HepG2 (cell line): ENCODE measurements around the gene MED13. TPM values are rescaled to one million over a fixed set of nuclear protein-coding genes. Genes with fewer than 3 reads are reported as not detected.

Experiments
- ATAC-seq: fragments of 200-7000 bp; cut with Tn5 transposase; 3 replicates; pipeline ENCODE4 v1.9.1; 2020; ENCODE audit warnings: mild to moderate bottlenecking, moderate library complexity
- BruUV-seq: library from RNA; stranded (reverse); fragments of 400-500 nt; replicated peaks from 2 replicates; lab custom pipeline; 2021; lab: Mats Ljungman, UMichigan
- CTCF ChIA-PET: fragments of 300-600 bp; formaldehyde crosslinking; extraction: SDS; loops from one replicate; lab custom pipeline; 2021; ENCODE audit warnings: low total read pairs, inconsistent platforms, low intra/inter-chr PET ratio; lab: Yijun Ruan, JAX
- POLR2A ChIA-PET: fragments of 350-600 bp; sonication (Branson Sonifier 250); formaldehyde crosslinking; loops from one replicate; lab custom pipeline; 2020; ENCODE audit warnings: antibody characterized with exemption, inconsistent platforms; lab: Yijun Ruan, JAX
- DNase-seq: peaks from one replicate; pipeline ENCODE4 v3.0.0-alpha.2; 2015; ENCODE audit warnings: low spot score
- FAIRE-seq: peaks from 3 replicates; lab custom pipeline; 2011; peaks lifted over from hg19 to GRCh38; lab: Jason Lieb, UNC
- H2AFZ ChIP-seq: one replicate; pipeline ENCODE4 v1.6.1; 2011; ENCODE audit warnings: low read length, inconsistent platforms
- H3K27ac ChIP-seq: fragments of 300-600 bp; 3 replicates; pipeline ENCODE4 v1.8.0; 2011; ENCODE audit warnings: mixed run types, mild to moderate bottlenecking, mixed read lengths, low read length, inconsistent platforms; ENCODE audit not compliant: insufficient read depth; ENCODE audit errors: extremely low read length
- H3K27me3 ChIP-seq, 2 experiments: fragments of 200-600 bp in 1 of 2; 2 replicates in 1 of 2; 3 replicates in 1 of 2; pipeline versions ENCODE4 v1.6.0 to v1.8.0; 2011; ENCODE audit warnings: low read length in 2 of 2, mild to moderate bottlenecking in 2 of 2, moderate library complexity in 2 of 2, inconsistent platforms in 1 of 2; ENCODE audit not compliant: insufficient read depth in 2 of 2, control insufficient read depth in 1 of 2
- H3K36me3 ChIP-seq, 2 experiments: fragments of 200-600 bp in 1 of 2; replicated peaks in 1 of 2; 2 replicates in 1 of 2; 3 replicates in 1 of 2; pipeline versions ENCODE4 v1.5.1 to v1.8.0; 2011; ENCODE audit warnings: low read length in 2 of 2, inconsistent platforms in 1 of 2; ENCODE audit not compliant: insufficient read depth in 2 of 2, control insufficient read depth in 1 of 2
- H3K4me1 ChIP-seq: 2 replicates; pipeline ENCODE4 v1.5.1; 2012; ENCODE audit warnings: low read length, inconsistent platforms; ENCODE audit not compliant: insufficient read depth
- H3K4me2 ChIP-seq: 2 replicates; pipeline ENCODE4 v1.6.0; 2011; ENCODE audit warnings: low read depth, low read length, inconsistent platforms
- H3K4me3 ChIP-seq, 3 experiments: fragments of 200-600 bp in 1 of 3; sonication (generic), shearing (Covaris generic) in 1 of 3; replicated peaks in 1 of 3; 2 replicates each; pipeline ENCODE4 v1.5.1; 2011 to 2016; ENCODE audit warnings: low read length in 3 of 3, inconsistent platforms in 2 of 3, low read depth in 2 of 3, mild to moderate bottlenecking in 2 of 3, control low read depth in 1 of 3, mixed read lengths in 1 of 3; ENCODE audit not compliant: insufficient read depth in 1 of 3
- H3K79me2 ChIP-seq: one replicate; pipeline ENCODE4 v1.6.1; 2011; ENCODE audit warnings: low read length, inconsistent platforms; ENCODE audit not compliant: insufficient read depth
- H3K9ac ChIP-seq: 2 replicates; pipeline ENCODE4 v1.6.0; 2011; ENCODE audit warnings: mild to moderate bottlenecking, low read depth, low read length, inconsistent platforms; ENCODE audit not compliant: insufficient read depth
- H3K9me3 ChIP-seq: 2 replicates; pipeline ENCODE4 v1.5.1; 2012; ENCODE audit warnings: mild to moderate bottlenecking, low read length
- H4K20me1 ChIP-seq: 2 replicates; pipeline ENCODE4 v1.6.0; 2011; ENCODE audit warnings: inconsistent platforms, mild to moderate bottlenecking, low read length, moderate library complexity; ENCODE audit not compliant: insufficient read depth
- NR2F6 ChIP-seq, 2 experiments: IDR thresholded peaks; 2 replicates each; pipeline ENCODE4 v1.6.1; 2016; ENCODE audit warnings: antibody characterized with exemption in 1 of 2, mild to moderate bottlenecking in 1 of 2
- PHF21A ChIP-seq: sonication (generic); formaldehyde crosslinking; IDR thresholded peaks from 2 replicates; pipeline ENCODE4 v1.5.0; 2020; ENCODE audit warnings: mild to moderate bottlenecking, missing genetic modification reagents
- RFX3 ChIP-seq: IDR thresholded peaks from 2 replicates; pipeline ENCODE4 v1.6.1; 2016; ENCODE audit warnings: missing biosample characterization, missing genetic modification reagents
- ZNF484 ChIP-seq: sonication (generic); formaldehyde crosslinking; IDR thresholded peaks from 2 replicates; pipeline ENCODE4 v1.5.1; 2020; ENCODE audit warnings: mild to moderate bottlenecking, low read depth, missing genetic modification reagents, borderline replicate concordance
- ZNF547 ChIP-seq: sonication (generic); formaldehyde crosslinking; IDR thresholded peaks from 2 replicates; pipeline ENCODE4 v1.5.1; 2020; ENCODE audit warnings: mild to moderate bottlenecking, missing genetic modification reagents
- ZNF766 ChIP-seq: sonication (generic); formaldehyde crosslinking; IDR thresholded peaks from 2 replicates; pipeline ENCODE4 v1.5.0; 2020; ENCODE audit warnings: missing genetic modification reagents, borderline replicate concordance
- in situ Hi-C: cut with HindIII; loops from 2 replicates; pipeline ENCODE4 v1.10.0; 2017; ENCODE audit warnings: low pct_unique_long_range_greater_than_20kb; ENCODE audit not compliant: extremely low pct_ligation_motif_present
- intact Hi-C: fragments of 100-400 bp; cut with micrococcal nuclease; formaldehyde crosslinking; loops from one replicate; pipeline ENCODE4 v1.10.0; 2022; ENCODE audit not compliant: unreplicated experiment
- polyA plus RNA-seq, 8 experiments: library from polyadenylated mRNA; depleted of rRNA in 3 of 8; stranded (reverse) in 7 of 8; unstranded in 1 of 8; fragments of >200 nt; fragmentation: Illumina TruSeq in 4 of 8; extraction: Trizol in 4 of 8; gene quantifications; 2 replicates each; pipeline versions ENCODE4 v1.2.1 to v1.2.3, GENCODE V29; 2011 to 2016; ENCODE audit warnings: low read depth in 4 of 8, missing spikeins in 1 of 8, mixed read lengths in 1 of 8; ENCODE audit not compliant: insufficient read depth in 1 of 8
- total RNA-seq, 5 experiments: library from RNA; depleted of rRNA; stranded (reverse); fragments of >200 nt; fragmentation: Illumina TruSeq; extraction: Trizol; gene quantifications; 2 replicates each; pipeline ENCODE4 v1.2.3, GENCODE V29; 2016; ENCODE audit warnings: low read depth in 1 of 5
- TF ChIP-seq, protein P1 (sequence below): IDR thresholded peaks from 2 replicates; pipeline ENCODE4 v1.6.1; 2018; ENCODE audit warnings: missing genetic modification reagents
- TF ChIP-seq, protein P2 (sequence below): sonication (generic); formaldehyde crosslinking; IDR thresholded peaks from 2 replicates; pipeline ENCODE4 v1.5.1; 2020; ENCODE audit warnings: mild to moderate bottlenecking, missing genetic modification reagents, moderate library complexity
- TF ChIP-seq, protein P3 (sequence below): sonication (generic); formaldehyde crosslinking; IDR thresholded peaks from 2 replicates; pipeline ENCODE4 v1.5.1; 2020; ENCODE audit warnings: missing genetic modification reagents, mild to moderate bottlenecking, borderline replicate concordance

MED13 gene
- total and polyA plus RNA-seq, 2 of the 13 experiments (the other 11 are each of a cell fraction or from before 2014, with no cell fraction given), result 27.4 to 69.1 TPM

DNA sequence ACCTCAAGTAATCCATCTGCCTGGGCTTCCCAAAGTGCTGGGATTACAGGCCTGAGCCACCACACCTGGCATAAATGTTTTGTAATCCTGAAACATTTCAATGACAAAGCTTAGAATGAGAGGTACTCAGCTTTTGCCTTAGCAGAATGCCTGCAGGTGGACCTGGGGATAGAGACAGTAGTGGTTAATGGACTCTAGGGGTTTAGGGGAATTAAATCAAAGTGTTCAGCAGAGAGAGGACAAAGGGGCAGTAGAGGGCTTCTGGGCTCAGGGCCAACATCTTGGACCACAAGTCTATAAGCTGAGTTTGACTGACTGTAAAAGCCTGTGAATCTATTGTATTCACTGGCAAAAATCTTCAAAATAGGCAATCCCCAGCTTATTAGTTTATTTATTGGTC is 36.0 kb upstream of the MED13 start:
- ATAC-seq, result peak; percentile 57
- BruUV-seq, result no TSS peak
- DNase-seq, result no peak
- POLR2A ChIA-PET, result interaction anchor here (1.4 to 2.3 kb wide), 4 partner anchors 11 to 36 kb away, joined by 4 to 18 read pairs (median 8); partner anchors contain the start of gene MED13
- Histone ChIP-seq H3K79me2 (no peaks in the 10 kb centered on the region), H3K9ac (no peak overlapping the region), H4K20me1 (no peaks in the 10 kb centered on the region), H3K27me3 (no peaks in the 10 kb centered on the region; a peak in 1 of 5 replicates), H3K4me1 (peaks cover 62% of the 10 kb centered on the region), H3K27ac (peak overlapping the region; percentile 19), H3K4me2 (peak overlapping the region; percentile 57), H3K4me3 (peak overlapping the region in 2 of 3 experiments; percentile 2 to 4; a peak in 2 of 6 replicates), H3K9me3 (no peaks in the 10 kb centered on the region), H3K36me3 (no peaks in the 10 kb centered on the region), H2AFZ (no peak overlapping the region)
- intact Hi-C loops (no loop called here), in situ Hi-C loops (loop anchor here (10.0 kb wide), 1 partner anchor 466 kb away; no protein-coding TSS in a partner anchor)
- TF ChIP-seq, protein P1, sequence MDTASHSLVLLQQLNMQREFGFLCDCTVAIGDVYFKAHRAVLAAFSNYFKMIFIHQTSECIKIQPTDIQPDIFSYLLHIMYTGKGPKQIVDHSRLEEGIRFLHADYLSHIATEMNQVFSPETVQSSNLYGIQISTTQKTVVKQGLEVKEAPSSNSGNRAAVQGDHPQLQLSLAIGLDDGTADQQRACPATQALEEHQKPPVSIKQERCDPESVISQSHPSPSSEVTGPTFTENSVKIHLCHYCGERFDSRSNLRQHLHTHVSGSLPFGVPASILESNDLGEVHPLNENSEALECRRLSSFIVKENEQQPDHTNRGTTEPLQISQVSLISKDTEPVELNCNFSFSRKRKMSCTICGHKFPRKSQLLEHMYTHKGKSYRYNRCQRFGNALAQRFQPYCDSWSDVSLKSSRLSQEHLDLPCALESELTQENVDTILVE (CRISPR knock-in tag), result no peak
- TF ChIP-seq NR2F6 (IDR thresholded peaks at IDR 0.05) (no peak), NR2F6 (CRISPR knock-in tag; IDR thresholded peaks at IDR 0.05) (0 out of 2 replicates have a peak, but pooled peaks have one; percentile 4), ZNF766 (no peak), ZNF547 (0 out of 2 replicates have a peak, but pooled peaks have one; percentile 37), ZNF484 (no peak), RFX3 (CRISPR knock-in tag) (no peak), PHF21A (CRISPR knock-in tag) (0 out of 2 replicates have a peak, but pooled peaks have one; percentile 53)
- TF ChIP-seq, protein P2, sequence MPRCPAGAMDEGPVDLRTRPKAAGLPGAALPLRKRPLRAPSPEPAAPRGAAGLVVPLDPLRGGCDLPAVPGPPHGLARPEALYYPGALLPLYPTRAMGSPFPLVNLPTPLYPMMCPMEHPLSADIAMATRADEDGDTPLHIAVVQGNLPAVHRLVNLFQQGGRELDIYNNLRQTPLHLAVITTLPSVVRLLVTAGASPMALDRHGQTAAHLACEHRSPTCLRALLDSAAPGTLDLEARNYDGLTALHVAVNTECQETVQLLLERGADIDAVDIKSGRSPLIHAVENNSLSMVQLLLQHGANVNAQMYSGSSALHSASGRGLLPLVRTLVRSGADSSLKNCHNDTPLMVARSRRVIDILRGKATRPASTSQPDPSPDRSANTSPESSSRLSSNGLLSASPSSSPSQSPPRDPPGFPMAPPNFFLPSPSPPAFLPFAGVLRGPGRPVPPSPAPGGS (CRISPR knock-in tag), result 0 out of 2 replicates have a peak, but pooled peaks have one; percentile 41
- TF ChIP-seq, protein P3, sequence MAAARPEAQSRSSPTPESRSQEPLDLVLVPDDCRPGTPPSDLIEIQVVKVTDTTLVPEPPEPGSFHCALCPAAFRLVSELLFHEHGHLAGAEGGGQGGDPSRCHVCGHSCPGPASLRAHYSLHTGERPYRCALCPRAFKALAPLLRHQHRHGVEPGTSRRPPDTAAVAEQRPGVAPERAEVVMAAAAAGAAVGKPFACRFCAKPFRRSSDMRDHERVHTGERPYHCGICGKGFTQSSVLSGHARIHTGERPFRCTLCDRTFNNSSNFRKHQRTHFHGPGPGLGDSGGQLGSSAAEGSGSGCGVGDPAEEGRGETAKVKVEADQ (CRISPR knock-in tag), result 0 out of 2 replicates have a peak, but pooled peaks have one; percentile 34
- no peak for FAIRE-seq
- CTCF ChIA-PET, result no interaction called here
